Medulla oblongata (tissue), 1 donor: ENCODE data around the gene HIPK2.
A peak's percentile ranks its signal among the peaks of the same experiment; 100 is the strongest.

Source experiments
- DNase-seq: peaks from one replicate; pipeline ENCODE4 v3.0.0-alpha.2; 2015; ENCODE audit errors: extremely low spot score

The HIPK2 gene

DNA sequence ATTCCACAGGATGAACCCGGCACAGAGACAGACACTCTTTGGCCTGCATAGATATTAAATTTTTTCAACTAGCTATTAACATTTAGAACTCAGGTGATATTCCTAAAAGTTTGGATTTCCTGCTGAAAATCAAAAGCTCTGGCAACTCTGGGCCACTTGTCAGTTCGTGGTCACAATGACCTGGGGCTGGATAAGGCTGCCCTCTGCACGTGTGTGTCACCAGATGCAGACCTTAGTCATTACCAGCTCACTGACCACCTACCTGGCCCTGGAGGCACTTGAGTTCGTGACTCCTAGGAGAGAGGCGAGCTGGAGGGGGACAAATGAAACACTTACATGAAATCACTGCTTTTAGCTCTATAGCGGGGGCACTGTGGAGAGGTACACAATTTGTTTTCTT is 126.5 kb downstream of the HIPK2 start:
- DNase-seq = no peak

DNA sequence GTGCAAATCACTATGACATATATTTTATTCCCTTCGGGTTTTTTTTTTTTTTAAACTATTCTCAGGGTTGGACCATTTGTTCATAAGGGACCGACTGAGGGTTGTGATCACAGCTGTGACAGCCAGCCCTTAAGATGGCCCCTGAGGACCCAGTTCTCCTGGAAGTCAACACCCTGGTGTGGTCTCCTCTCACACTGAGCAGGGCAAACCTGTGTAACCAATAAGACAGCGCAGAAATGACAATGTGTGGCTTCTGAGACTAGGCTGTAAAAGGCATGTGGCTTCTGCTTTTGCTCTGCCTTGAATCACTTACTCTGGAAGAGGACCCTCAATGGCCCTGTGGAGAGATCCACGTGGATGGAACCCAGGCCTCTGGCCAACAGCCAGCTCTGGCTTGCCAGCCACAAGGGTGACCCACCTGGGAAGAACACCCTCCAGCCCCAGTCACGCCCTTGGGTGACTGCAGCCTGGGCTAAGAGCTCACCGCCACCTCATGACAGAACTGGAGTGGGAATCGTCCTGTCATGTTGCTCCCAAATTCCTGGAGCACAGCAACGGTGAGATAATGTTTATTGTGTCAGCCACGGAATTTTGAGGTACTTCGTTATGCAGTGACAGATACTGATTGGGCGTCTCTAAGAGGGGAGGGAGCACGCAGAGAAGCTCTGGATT is 127.2 kb downstream of the HIPK2 start:
- no peak for DNase-seq

DNA sequence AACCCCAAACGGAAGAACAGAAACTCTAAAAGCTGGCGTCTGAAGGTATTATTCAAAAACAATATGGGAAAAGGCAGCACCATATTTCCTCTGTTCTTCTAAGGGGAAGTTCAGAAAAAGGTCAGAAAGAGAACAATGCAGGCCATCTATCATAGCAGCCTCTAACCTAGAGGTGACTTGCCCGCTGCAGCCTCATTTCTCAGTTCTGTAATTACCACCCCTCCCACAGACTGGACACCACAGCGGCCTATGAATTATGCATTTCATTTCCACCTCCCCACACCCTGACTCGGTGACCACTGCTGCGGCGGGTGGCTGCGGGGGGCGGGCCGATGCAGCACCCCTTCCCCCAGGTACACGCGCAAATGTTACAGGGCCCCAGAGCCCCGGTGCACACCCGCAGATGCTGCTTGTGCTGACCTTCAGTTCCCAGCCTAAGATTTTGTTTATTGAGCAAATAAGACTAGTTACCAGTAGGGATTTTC is 128.8 kb downstream of the HIPK2 start:
- DNase-seq = no peak

DNA sequence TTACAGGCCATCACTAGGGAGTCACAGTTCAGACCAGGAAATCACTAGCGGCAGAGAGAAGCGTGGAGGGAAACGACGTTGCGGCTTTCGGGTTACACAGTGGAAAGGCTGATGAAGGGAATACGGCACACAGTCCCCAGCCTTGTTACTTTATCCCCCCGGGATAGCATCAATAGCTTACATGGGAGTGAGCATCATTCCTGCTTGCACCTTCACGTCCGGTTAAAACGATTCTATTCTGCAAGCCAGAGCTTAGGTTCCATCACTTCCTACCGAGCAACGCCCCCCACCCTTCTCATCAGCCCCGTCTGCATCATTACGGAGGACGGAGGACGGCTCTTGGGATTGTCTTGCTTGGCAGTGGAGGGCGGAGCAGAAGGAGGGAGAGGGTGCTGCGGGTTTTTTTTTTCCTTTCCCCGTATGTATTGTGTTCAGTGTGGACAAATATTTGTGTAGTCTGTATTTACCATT is 129.4 kb downstream of the HIPK2 start:
- DNase-seq = no peak

DNA sequence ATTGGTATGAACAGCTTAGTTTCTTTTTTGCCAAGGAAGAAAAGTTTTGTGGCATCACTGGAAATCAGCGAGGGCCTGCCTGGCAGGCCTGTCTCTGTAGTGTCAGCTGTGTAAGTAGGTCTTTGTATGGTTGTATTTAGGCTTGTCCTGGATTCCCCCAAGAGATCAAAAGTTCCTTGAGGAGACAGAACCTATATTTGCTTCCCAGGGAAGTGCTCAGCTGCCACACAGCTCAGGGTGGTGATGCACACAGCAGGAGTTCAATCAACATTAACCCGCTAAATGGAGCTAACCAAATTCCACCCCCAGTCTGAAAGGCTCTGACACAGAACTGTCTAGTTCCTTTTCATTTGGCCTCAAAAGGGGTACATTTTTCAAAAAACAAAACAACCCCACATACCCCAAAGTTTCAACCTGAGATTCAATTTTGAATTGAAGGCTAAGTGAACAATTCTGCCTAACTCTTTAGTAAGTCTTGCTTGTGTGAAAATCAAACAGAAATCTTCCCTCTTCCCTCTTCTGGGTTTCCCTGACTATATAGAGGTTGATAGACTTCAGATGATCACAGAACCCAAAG is 129.9 kb downstream of the HIPK2 start:
- no peak for DNase-seq

DNA sequence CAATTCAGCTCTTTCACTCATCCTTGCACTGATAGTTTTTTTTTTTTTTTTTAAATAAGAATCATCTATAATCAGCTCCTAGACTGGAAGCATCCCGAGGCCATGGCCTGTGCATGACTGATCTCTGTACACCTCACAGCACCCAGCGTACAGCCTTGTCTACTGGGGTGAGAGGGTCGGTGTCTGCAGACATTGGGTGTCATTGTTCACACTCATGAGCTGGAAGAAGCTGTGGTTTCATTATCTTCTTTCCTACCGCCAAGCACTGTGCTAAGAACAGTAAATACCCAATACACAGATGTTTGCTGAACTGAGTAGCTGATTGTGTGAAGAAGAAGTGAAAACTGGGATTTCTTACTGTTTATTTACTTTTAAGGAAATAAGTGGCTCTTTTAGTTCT is 130.7 kb downstream of the HIPK2 start:
- DNase-seq = no peak

DNA sequence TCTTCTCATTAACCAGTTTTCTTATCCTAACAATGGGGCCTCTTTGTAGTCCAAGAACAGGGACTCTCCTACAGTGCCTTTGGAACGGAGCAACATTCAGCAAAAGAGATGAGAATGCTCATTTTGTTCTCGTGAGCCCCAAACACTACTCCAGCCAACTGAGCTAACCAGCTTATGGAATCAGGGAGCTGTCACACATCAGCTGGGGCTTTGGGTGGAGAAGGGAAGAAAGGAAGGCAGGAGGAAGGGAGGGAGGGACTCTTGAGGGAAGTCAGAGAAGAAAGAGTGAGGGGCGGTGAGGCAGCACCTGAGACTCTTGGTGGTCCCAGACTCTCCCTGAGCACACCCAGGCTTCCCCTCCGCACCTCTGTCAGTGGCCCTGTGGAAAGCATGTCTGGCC is 131.2 kb downstream of the HIPK2 start:
- peak; percentile 86 for DNase-seq

DNA sequence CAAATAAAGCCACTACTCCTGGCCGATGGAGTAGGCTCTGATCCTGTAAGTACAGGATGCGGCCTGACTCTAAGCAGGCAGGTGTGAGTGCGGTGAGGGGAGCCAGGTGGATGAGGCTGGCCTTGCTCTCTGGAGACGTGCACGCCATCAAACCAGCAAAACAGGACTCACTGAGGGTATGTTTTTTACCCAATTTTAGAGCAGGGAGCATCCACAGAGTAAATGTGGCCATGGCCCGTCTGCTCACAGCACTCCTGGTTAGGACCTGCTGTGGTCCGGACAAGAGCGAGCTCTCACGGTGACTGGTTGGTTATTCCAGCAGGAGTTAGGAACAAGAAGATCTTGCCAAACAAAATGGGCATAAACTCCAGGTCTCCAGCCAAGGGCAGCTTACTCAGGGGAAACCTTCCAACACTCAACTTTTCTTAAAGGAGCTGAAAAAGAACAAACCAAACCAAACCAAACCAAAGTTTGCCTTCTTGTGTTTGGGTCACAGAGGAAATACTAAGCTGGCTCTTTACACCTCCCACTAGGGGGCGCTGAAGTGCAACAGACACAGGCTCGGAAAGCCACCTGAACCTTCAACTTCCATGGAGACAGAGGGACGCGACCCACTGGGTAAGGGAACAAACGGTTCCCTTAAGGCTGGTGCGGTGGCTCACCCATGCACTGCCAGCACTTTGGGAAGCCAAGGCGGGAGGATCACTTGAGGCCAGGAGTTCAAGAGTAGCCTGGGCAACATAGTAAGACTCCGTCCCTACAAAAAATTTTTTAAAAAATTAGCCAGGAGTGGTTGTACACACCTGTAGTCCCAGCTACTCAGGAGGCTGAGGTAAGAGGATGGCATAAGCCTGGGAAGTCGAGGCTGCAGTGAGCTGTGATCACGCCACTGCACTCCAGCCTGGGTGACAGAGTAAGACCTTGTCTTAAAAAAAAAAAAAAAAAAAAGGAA is 131.9 kb downstream of the HIPK2 start:
- DNase-seq = peak; percentile 99

DNA sequence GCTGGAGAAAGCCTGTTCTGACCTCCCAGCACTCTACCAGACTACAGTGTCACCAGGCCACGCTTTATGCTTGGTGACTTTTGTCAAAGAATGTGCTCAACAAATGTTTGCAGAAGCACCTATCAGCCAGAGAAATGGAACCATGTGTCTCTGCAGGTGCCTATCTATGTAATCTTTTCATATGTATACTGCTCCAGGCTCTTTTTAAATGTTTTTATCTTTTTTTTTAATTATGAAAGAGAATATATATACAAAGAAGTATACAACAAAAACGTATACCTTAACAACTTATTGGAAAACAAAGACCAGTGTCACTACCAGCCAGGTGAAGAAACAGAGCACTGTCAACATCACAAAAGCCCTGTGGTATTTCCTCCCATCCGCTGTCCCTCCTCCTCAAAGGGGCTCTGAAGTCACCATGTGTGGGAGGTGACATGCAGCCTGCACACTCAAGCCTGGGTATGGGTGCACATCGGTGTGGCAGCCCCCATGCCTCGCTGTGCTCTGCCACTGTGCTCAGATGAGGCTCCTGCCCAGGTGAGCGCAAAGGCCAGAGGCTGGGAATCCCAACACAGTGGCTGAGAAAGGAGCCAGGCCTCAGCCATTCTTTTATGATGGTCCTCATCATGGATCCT is 133.7 kb downstream of the HIPK2 start:
- DNase-seq = no peak

DNA sequence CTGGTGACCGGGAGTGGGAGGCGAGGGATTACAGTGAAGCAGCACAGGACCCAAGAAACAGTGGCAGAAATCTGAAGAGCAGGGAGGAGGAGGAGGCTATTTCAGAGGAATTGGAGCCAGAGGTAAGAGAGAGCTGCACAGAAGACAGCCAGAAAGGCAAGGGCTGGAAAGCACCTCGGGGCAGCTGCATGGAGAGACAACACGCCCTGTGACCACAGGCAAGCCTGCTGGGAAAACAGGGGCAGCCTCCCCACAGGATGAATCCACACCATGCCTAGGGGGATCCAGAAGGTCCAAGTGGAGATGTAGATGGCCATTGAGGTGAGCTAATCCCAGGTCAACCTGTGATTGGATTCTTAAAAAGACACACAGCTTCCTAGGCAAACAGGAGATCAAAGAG is 135.5 kb downstream of the HIPK2 start:
- DNase-seq = no peak

DNA sequence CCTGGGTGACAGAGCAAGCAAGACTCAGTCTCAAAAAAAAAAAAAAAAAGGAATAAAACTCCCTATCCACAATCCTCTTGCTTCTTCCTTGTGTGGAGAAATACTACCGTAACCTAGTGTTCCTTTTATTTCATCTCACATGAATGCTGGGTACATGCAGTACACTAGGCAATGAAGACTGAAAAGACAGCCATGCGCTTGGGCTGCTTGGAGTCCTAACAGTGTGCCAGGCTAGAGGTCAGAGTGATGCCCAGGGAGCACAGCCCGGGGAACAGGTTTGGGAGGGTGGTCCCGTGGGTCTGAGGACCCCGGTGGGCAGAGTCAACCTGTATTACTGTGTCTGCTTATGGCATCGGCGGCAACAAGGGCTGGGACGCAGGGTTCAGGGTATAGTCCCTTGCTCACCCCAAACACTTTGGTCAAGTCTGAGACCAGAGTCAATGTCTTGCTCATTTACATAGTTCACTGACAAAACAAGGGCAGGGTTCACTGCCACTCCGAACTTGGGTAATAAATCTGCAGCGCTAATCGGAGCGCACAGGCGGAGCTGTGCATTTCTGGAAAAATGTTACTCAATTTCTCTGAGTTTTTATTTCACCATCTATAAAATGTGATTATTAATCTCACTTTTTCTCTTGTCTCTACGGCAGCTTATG is 136.3 kb downstream of the HIPK2 start:
- DNase-seq = no peak

DNA sequence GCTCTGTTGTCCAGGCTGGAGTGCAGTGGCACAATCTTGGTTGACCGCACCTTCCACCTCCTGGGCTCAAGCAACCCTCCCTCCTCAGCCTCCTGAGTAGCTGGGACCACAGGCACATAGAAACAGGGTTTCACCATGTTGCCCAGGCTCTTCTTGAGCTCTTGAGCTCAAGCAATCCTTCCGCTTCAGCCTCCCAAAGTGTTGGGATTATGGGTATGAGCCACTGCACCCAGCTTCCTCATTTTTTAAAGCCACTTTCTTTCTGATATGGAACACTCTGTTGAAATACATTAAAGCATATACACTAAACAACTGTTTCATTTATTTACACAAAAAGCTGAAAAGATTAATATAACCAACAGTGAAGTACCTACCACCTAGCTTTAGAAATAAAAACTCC is 137.1 kb downstream of the HIPK2 start:
- DNase-seq = no peak

DNA sequence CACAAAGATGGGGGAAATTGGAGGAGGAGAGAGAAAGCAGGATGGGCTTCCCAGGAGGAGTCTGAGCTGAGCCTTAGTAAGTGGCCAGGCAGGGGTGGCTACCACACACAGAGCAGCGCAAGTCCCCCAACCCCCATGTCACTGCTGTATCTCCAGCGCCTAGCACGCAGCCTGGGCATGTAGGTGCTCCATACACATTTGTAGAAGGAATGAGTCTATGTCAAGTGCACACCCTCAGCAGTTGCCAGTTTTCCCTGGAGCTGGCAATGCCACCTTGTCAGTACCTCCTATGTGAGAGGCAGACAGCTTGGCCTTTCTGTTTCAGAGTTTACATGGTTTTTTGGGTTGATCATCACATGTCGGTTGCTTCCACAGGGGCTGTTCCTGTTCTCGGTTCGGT is 138.2 kb downstream of the HIPK2 start:
- DNase-seq = no peak

DNA sequence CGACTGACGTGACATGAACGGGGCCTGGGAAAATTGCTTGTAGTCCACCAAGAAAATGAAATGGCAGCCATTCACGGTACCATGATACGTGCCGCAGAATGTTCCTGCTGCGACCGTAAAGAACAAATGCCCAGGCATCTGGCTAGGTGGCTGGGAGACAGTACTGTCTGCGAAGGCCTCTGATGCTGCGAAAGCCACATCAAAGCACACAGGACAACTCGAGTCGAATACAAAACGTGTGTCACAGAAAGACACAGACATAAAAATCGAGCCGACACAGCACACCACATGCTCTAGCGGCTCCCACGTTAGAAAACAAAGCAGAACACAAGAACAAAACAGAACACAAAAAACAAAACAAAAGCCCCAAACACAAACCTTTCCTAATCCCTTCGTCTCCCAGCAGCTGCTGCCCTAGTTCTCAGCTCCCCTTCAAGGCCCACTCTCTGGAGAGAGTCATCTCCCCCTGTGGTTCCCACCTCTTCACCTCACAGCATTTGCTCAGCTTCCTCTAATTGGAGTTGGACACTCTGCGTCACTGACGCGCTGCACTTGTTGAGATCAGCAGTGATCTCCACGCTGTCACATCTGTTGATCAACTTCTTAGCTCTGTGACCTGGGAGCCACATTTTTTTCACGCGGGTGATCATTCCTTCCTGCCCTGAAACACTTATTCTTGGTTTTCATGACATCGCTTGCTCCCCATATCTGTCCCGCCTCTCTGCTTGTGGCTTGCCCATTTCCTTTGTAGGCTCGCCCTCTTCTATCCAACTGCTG is 142.1 kb downstream of the HIPK2 start:
- DNase-seq = peak; percentile 30

DNA sequence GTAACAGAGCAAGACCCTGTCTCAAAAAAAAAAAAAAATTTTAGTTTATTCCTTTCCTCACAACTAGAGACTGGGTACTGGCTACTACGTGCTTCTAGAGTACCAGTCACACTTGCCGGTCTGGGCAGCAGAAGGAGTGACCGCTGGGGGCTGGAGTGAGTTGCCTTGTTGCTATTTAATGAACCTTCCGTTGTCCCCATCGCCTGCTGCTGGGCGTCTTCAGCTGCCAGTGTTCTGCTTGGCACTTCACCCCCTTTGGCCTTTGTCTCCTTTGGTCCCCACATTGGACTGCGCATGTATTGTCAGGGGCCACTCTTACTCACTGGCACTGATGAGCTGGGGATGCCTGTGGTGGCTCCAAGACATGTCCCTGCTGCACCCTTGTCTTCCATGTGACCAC is 143.7 kb downstream of the HIPK2 start:
- DNase-seq = peak; percentile 56

DNA sequence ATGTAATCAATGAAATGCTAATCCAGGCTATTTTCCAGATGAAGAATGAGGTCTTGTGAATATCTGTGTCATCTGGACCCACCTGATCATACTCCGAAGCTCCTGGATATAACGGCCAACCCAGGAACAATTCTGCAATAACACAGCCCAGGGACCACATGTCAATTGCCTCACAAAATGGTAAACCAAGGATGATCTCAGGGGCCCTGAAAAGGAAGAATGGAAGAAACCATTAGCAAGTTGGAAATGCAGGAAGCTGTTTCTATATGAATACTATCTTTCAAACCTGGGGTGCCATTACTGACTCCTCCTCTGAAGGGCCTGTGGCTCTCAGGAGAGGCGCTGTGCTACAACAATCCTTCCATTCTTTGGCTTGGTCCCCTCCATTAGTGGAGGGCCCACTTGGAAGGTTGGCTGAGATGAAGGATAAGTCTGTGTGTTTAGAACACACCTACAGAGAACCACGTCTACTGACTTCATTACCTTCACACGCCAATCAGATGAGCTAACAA is 146.2 kb downstream of the HIPK2 start:
- no peak for DNase-seq

DNA sequence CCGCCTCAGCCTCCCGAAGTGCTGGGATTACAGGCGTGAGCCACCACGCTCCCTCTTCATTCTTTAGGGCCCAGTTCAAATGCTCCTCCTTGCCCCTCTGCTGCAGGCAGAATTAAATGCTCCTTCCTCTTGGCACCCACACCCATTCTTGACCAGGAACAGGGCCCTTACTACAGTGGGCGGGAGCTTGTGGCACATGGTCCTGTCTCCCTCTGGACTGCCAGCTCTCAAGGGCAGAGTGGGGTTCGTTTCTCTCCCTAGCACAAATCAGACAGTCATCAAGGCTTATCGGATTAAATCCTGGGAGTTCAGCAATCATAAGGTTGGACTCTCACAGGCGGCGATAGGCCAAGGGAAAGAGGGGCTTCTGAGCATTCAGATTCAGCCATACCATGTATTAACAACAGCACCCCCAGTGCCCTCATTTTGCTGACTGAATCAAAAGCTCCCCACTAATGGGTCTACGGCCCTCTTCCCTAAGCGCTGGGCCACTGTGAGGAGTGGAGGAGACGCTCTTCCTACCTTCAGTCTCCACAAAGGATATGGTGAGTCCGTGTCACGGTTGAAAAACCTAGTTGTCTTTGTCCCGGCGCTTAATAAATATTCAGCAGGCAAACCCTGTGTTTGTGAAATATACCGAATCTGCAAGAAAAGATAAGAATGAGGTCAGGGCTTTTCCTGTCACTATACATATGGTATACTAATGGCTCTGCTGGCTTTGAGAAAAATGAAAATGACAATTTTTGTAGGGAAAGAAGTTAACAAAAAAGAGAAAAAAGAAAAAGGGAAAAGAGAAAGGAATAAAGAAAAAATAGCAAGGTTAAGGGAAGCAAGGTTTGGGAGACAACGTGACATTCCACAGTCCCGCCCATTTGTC is 146.9 kb downstream of the HIPK2 start:
- no peak for DNase-seq

DNA sequence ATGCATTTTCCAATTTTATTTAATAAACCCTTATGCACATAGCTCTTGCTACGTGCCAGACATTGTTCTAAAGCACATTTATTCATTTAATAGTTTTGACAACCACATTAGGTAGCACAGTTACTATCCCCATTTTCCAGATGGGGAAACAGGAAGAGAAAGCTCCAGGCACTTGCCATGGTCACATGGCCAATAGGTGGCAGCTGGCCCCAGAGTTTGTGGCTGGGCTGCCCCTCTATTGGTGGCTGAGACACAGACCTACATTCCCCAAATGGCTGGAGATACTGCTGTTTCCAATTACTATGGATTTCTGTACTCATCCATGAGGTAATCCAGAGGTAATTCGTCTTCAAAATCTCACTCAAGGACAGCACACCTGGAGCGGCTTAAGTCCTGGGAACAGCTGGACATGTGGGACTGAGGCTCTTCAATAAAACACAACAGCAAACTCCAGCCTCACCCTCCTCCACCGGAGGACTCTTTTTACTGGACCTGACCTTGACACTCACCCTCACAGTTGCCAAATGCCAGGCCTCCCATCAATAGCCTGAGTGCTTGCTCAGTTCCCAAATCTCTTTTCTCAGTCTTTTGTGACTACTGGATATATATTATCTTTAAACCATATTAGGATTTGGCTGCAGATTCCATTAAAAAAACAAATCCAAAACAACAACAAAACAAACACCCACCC is 148.3 kb downstream of the HIPK2 start:
- DNase-seq = no peak

DNA sequence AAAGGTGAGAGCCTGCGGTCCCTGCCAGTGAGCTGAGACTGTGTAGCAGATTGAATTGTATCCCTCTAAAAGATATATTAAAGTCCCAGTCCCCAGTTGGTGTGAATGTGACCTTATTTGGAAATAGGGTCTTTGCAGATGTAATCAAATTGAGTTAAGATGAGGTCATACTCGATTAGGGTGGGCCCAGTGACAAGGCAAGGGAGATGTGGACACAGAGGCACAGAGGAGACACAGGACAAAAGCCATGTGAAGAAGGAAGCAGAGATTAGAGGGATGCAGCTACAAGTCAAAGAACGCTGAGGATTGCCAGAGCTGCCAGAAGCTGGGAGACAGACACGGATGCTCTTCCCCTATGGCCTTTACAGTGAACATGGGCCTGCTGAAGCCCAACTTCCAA is 150.0 kb downstream of the HIPK2 start:
- no peak for DNase-seq
